NCI-H2227 (cell line): ENCODE results near the gene KDM4B.
"Not testable (repeated sequence)": the region's sequence is repeated elsewhere in the genome, so short reads cannot be mapped to it uniquely, and the experiment has no call there.

Experiments
- DNase-seq: peaks from one replicate; lab custom pipeline; 2025; ENCODE audit not compliant: unreplicated experiment; lab: John Stamatoyannopoulos, UW

Gene KDM4B

DNA sequence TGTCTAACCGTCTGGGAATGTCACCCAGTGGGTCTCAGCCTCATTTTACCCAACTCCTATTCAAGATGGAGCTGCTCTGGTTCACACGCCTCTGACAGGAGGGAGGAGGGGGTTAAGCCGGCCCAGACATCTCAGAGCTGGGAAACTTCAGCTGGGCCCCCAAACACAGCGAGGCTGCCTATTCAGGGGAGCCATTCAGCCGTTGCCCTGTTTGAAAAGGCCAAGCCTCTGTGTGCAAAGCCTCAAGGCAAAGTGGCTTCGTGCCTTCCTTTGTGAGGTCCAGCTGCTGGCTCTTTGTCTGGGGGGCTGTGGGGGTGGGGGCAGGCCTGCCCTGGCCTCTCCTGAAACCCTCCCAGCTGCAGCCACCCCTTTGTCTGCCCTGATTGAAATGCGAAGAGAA lies 224.3 kb downstream of the KDM4B start:
- DNase-seq, result no peak

DNA sequence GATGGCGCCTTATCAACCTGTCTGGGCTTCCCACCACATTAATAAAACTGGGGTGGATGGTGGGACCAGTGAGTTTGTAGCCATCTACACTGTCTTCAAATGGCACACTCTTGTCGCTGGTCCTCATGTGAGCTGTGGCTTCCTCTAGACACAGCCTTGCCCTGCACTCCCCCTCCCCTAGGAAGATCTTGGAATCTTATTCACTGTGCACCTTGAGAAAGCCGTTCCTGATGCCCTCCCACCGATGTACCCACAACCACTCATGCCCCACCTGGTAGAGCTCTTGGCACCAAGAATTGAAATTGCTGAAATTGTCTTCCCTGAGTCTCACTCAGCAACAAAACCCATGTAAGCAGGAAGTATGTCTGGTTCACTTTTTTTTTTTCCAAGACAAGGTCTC lies 225.7 kb downstream of the KDM4B start:
- DNase-seq, result no peak

DNA sequence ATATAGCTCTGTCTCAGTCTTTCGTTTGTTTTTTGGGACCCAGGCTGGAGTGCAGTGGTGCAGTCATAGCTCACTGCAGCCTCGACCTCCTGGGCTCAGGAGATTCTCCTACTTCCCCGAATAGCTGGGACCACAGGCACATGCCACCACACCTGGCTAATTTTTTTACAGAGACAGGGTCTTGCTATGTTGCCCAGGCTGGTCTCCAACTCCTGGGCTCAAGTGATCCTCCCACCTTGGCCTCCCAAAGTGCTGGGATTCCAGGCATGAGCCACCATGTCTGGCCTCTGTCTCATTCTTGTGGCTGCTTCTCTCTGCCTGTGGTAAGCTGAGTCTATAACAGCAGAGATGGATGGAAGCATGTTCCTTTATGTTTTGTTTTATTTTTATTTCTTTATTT lies 226.7 kb downstream of the KDM4B start:
- DNase-seq, result not testable (repeated sequence)

DNA sequence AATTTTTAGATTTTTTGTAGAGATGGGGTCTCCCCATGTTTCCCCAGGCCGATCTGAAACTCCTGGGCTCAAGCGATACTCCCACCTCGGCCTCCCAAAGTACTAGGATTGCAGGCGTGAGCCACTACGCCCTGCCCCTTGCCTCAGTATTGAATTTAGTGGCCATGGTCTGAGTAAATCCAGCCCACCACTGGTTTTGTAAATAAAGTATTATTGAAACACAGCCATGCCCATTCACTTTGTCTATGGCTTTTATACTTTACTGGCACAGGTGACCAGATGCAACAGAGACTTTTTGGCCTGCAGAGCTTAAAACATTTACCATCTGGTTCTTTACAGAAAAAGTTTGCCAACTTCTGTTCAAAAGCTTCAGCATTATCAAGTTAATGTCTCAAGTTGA lies 227.9 kb downstream of the KDM4B start:
- no peak for DNase-seq

DNA sequence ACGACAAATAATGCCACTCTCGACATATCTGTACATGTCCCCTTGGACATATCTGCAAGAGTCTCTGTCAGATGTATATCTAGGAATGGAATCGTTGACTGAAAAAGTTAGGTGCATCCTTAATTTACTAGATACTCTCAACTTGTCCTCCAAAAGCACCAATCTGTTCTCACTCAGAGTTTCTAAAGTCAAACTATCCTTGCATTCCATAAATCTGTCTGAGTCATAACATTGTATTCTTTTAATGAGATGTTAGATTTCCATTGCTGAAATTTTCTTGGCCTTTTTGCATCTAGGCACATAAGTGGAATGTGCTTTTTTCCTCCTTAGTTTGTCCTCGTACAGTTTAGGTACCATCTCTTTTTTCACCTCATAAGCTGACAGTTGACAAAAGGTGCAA lies 231.9 kb downstream of the KDM4B start:
- DNase-seq, result peak; percentile 11

DNA sequence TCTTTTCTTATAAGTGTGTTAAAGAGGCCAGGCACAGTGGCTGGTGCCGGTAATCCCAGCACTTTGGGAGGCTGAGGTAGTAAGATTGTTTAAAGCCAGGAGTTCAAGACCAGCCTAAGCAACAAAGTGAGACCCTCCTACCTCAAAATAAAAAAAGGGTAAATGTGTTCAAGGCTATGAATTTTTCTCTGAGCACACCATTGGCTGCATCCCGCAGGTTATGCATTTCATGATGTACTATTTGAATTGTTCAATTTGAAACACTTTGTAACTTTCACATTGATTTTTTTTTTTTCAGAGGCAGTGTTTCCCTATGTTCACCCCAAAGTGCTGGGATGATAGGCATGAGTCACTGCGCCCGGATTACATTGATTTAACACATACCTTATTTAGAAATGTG lies 233.6 kb downstream of the KDM4B start:
- DNase-seq, result no peak
